Measurements from ENCODE around the gene HSPA1B. TPM values are rescaled to one million over a fixed set of nuclear protein-coding genes. Genes with fewer than 3 reads are reported as not detected.

HSPA1B gene
- total RNA-seq, 1 experiment from 2014 or later, result 214 TPM

- intact Hi-C loops (cut with micrococcal nuclease), result no loop called here
- Histone ChIP-seq H3K4me3 (replicated peaks in 1 of 2; ENCODE audit: low read depth in 1 of 2, low read length in 2 of 2) (no peak overlapping the region), H3K9me3 (ENCODE audit: control insufficient read depth in 1 of 2, insufficient read depth in 1 of 2, low read depth in 1 of 2, low read length in 2 of 2) (no peaks in the 10 kb centered on the region), H3K4me2 (ENCODE audit: low read length) (no peak overlapping the region), H3K9ac (ENCODE audit: low read length) (no peak overlapping the region), H2AFZ (ENCODE audit: low read depth, low read length, poor library complexity, severe bottlenecking) (no peak overlapping the region), H3K9me2 (ENCODE audit: insufficient read depth) (no peaks in the 10 kb centered on the region), H3K4me1 (ENCODE audit: control insufficient read depth in 1 of 2, insufficient read depth in 2 of 2, low read length in 2 of 2) (peaks cover 6 to 20% of the 10 kb centered on the region in 2 experiments), H3K27me3 (ENCODE audit: insufficient read depth, low read length) (no peaks in the 10 kb centered on the region), H3K36me3 (ENCODE audit: control insufficient read depth in 1 of 2, insufficient read depth in 2 of 2, low read length in 2 of 2) (no peaks in the 10 kb centered on the region), H3K27ac (ENCODE audit: low read depth, low read length) (no peak overlapping the region), H3K79me2 (ENCODE audit: insufficient read depth, low read length) (no peaks in the 10 kb centered on the region), H4K20me1 (ENCODE audit: insufficient read depth) (no peaks in the 10 kb centered on the region)
- BruUV-seq (replicated peaks), result no TSS peak
- DNase-seq (ENCODE audit: low read depth, low spot score) (no peak), ATAC-seq (no peak)
- no peak for TF ChIP-seq ZNF274 (IDR thresholded peaks at IDR 0.05; ENCODE audit: low read depth, low read length)
- TF ChIP-seq SIN3A (IDR thresholded peaks at IDR 0.05; ENCODE audit: low read depth), result no peak
- TF ChIP-seq POLR2AphosphoS5 (IDR thresholded peaks at IDR 0.05; ENCODE audit: low read depth, low read length), result no peak
- TF ChIP-seq ELF1 (IDR thresholded peaks at IDR 0.05; ENCODE audit: borderline replicate concordance, low read depth), result no peak
- no peak for TF ChIP-seq ZBTB33 (IDR thresholded peaks at IDR 0.05; ENCODE audit: extremely low read depth, insufficient replicate concordance, low read length)
- TF ChIP-seq CTCF (IDR thresholded peaks at IDR 0.05 in 2 of 3, conservative IDR thresholded peaks at IDR 0.05 in 1 of 3; ENCODE audit: borderline replicate concordance in 1 of 3, insufficient read depth in 1 of 3, low read depth in 2 of 3, low read length in 2 of 3), result no peak
- TF ChIP-seq JUND (IDR thresholded peaks at IDR 0.05), result no peak
- TF ChIP-seq TCF7L2 (IDR thresholded peaks at IDR 0.05; ENCODE audit: borderline replicate concordance, extremely low read depth, insufficient read depth, insufficient read length), result no peak
- TF ChIP-seq SP1 (IDR thresholded peaks at IDR 0.05; ENCODE audit: low read depth), result no peak
- no peak for TF ChIP-seq CEBPB (IDR thresholded peaks at IDR 0.05; ENCODE audit: low read depth)
- TF ChIP-seq SRF (IDR thresholded peaks at IDR 0.05; ENCODE audit: low read depth), result no peak
- no peak for TF ChIP-seq POLR2A (IDR thresholded peaks at IDR 0.05; ENCODE audit: borderline replicate concordance, extremely low read depth, insufficient read depth, insufficient read length)
- TF ChIP-seq EZH2phosphoT487 (IDR thresholded peaks at IDR 0.05; ENCODE audit: borderline replicate concordance), result no peak
- no peak for TF ChIP-seq CBX3 (IDR thresholded peaks at IDR 0.05; ENCODE audit: low read depth)
- no peak for TF ChIP-seq FOSL1 (IDR thresholded peaks at IDR 0.05; ENCODE audit: low read depth)
- TF ChIP-seq ATF3 (IDR thresholded peaks at IDR 0.05), result no peak
- TF ChIP-seq REST (IDR thresholded peaks at IDR 0.05; ENCODE audit: low read depth), result no peak
- RAD21 ChIA-PET (ENCODE audit: low non-redundant PET in 1 of 2, low total read pairs in 2 of 2, uncharacterized antibody in 2 of 2, unreplicated experiment in 2 of 2), result no interaction called here
- POLR2A ChIA-PET, result interaction anchor here (0.7 kb wide), 1 partner anchor 13 kb away, joined by 4 read pairs; no protein-coding TSS in a partner anchor
- CTCF ChIA-PET, result no interaction called here
Measured at GRCh38 chr6:31869343-31869742, 41.8 kb downstream of the HSPA1B start.
